GM21717 (cell line): ENCODE data around the gene CTNNBIP1.
"Not testable (repeated sequence)": the region's sequence is repeated elsewhere in the genome, so short reads cannot be mapped to it uniquely, and the experiment has no call there.

Experiments used
- ATAC-seq: cut with Tn5 transposase; IDR thresholded peaks from one replicate; pipeline ENCODE4 v1.9.1; 2021; ENCODE audit warnings: mild to moderate bottlenecking, moderate library complexity; ENCODE audit not compliant: unreplicated experiment

CTNNBIP1 gene

GRCh38 chr1:9809100-9809510, 101.0 kb downstream of the CTNNBIP1 start:
- ATAC-seq, result no peak

GRCh38 chr1:9808459-9808858, 101.6 kb downstream of the CTNNBIP1 start:
- no peak for ATAC-seq

GRCh38 chr1:9807541-9807940, 102.5 kb downstream of the CTNNBIP1 start:
- ATAC-seq, result no peak

- ATAC-seq, result not testable (repeated sequence)
Measured at GRCh38 chr1:9805972-9806371, 104.1 kb downstream of the CTNNBIP1 start.

- ATAC-seq, result no peak
Measured at GRCh38 chr1:9805006-9805508, 105.0 kb downstream of the CTNNBIP1 start.

GRCh38 chr1:9803003-9803918, 106.8 kb downstream of the CTNNBIP1 start:
- ATAC-seq, result not testable (repeated sequence)

GRCh38 chr1:9801909-9802308, 108.2 kb downstream of the CTNNBIP1 start:
- no peak for ATAC-seq
